GM12892 (cell line): ENCODE data around the gene RAB8A.

Experiments
- POLR2A ChIP-seq: IDR thresholded peaks from 2 replicates; pipeline ENCODE4 v1.6.1; 2011; ENCODE audit warnings: low read depth, low read length, control low read depth
- POLR2AphosphoS5 ChIP-seq: IDR thresholded peaks from 2 replicates; pipeline ENCODE4 v1.6.1; 2011; ENCODE audit warnings: low read depth, low read length, control low read depth

- peak; percentile 77 for TF ChIP-seq POLR2A
- peak; percentile 91 for TF ChIP-seq POLR2AphosphoS5
Observed at GRCh38 chr19:16078759-16079707, 32.7 kb upstream of the RAB8A start.
